GM12878 (cell line): ENCODE results near the gene TBC1D1. TPM values are rescaled to one million over a fixed set of nuclear protein-coding genes. Genes with fewer than 3 reads are reported as not detected.

Source experiments
- ATAC-seq: fragments of 200-7000 bp; cut with Tn5 transposase; 3 replicates; pipeline ENCODE4 v1.9.1; 2020; ENCODE audit warnings: mild to moderate bottlenecking, moderate library complexity
- BruUV-seq: library from RNA; stranded (reverse); fragments of 400-500 nt; replicated peaks from 2 replicates; lab custom pipeline; 2021; lab: Mats Ljungman, UMichigan
- CTCF ChIA-PET: fragments of 300-600 bp; sonication (Branson Sonifier 250); formaldehyde crosslinking; extraction: SDS; loops from one replicate; lab custom pipeline; 2021; ENCODE audit warnings: inconsistent platforms; lab: Yijun Ruan, JAX
- POLR2A ChIA-PET: fragments of 350-600 bp; formaldehyde crosslinking; extraction: SDS; loops from one replicate; lab custom pipeline; 2021; ENCODE audit warnings: inconsistent platforms; lab: Charles Lee
- RAD21 ChIA-PET: fragments of 300-600 bp; sonication (Branson Sonifier 250); formaldehyde crosslinking; loops from one replicate; lab custom pipeline; 2023; ENCODE audit warnings: antibody characterized with exemption; ENCODE audit not compliant: unreplicated experiment; lab: Charles Lee
- SMC1A ChIA-PET: fragments of 300-600 bp; sonication (Branson Sonifier 250); formaldehyde crosslinking; loops from one replicate; lab custom pipeline; 2023; ENCODE audit not compliant: unreplicated experiment, uncharacterized antibody; lab: Charles Lee
- DNase-seq: peaks from one replicate; pipeline ENCODE4 v3.0.0-alpha.2; 2011; ENCODE audit warnings: low read depth, low spot score
- FAIRE-seq: peaks from 3 replicates; lab custom pipeline; 2011; peaks lifted over from hg19 to GRCh38; lab: Jason Lieb, UNC
- H2AFZ ChIP-seq: 2 replicates; pipeline ENCODE4 v1.6.0; 2011; ENCODE audit warnings: low read depth, low read length, control low read depth; ENCODE audit not compliant: control insufficient read depth
- H3K27ac ChIP-seq: 2 replicates; pipeline ENCODE4 v1.5.1; 2011; ENCODE audit warnings: control low read depth; ENCODE audit not compliant: control insufficient read depth, insufficient read depth
- H3K27me3 ChIP-seq, 2 experiments: replicated peaks in 1 of 2; 2 replicates each; pipeline versions ENCODE4 v1.6.0 to v1.6.1; 2011; ENCODE audit warnings: low read length in 1 of 2; ENCODE audit not compliant: control insufficient read depth in 2 of 2, insufficient read depth in 2 of 2
- H3K36me3 ChIP-seq, 2 experiments: 2 replicates each; pipeline ENCODE4 v1.5.1; 2011; ENCODE audit warnings: low read length in 1 of 2; ENCODE audit not compliant: control insufficient read depth in 2 of 2, insufficient read depth in 2 of 2
- H3K4me1 ChIP-seq: 2 replicates; pipeline ENCODE4 v1.6.1; 2011; ENCODE audit warnings: mild to moderate bottlenecking, low read length, moderate library complexity, mixed read lengths; ENCODE audit not compliant: control insufficient read depth, insufficient read depth
- H3K4me2 ChIP-seq: 2 replicates; pipeline ENCODE4 v1.6.0; 2011; ENCODE audit warnings: control low read depth; ENCODE audit not compliant: control insufficient read depth, insufficient read depth
- H3K4me3 ChIP-seq: fragments of 200-600 bp; sonication (generic); 2 replicates; pipeline ENCODE4 v1.5.1; 2016
- H3K79me2 ChIP-seq: 2 replicates; pipeline ENCODE4 v1.6.0; 2011; ENCODE audit warnings: low read length; ENCODE audit not compliant: control insufficient read depth, insufficient read depth
- H3K9ac ChIP-seq: 2 replicates; pipeline ENCODE4 v1.8.0; 2011; ENCODE audit warnings: low read length, control low read depth, mixed read lengths; ENCODE audit not compliant: control insufficient read depth, insufficient read depth
- H3K9me3 ChIP-seq: replicated peaks from 3 replicates; pipeline ENCODE4 v1.5.1; 2011; ENCODE audit warnings: mild to moderate bottlenecking, low read length; ENCODE audit not compliant: control insufficient read depth, insufficient read depth
- H4K20me1 ChIP-seq: 2 replicates; pipeline ENCODE4 v1.6.0; 2011; ENCODE audit not compliant: control insufficient read depth, insufficient read depth
- ELK1 ChIP-seq: IDR thresholded peaks from 2 replicates; pipeline ENCODE4 v1.6.1; 2012; ENCODE audit warnings: low read depth, low read length, improper control_type of control experiment
- TCF7 ChIP-seq: IDR thresholded peaks from 2 replicates; pipeline ENCODE4 v1.6.1; 2014; ENCODE audit warnings: antibody characterized with exemption, borderline replicate concordance
- WGBS: methylation state at CpG from one replicate; pipeline ENCODE4 v1.1.6; 2016; ENCODE audit warnings: low lambda C conversion rate; ENCODE audit not compliant: insufficient replicate concordance, insufficient coverage; ENCODE audit errors: missing lambda C conversion rate; 5-methylcytosine and 5-hydroxymethylcytosine counted together
- in situ Hi-C: fragments of 300-500 bp; cut with MboI; formaldehyde crosslinking; loops from 9 replicates; pipeline ENCODE4 v1.14.3; 2018; ENCODE audit warnings: mixed read lengths
- intact Hi-C: fragments of 100-400 bp; cut with micrococcal nuclease; formaldehyde crosslinking; loops from one replicate; pipeline ENCODE4 v1.14.2; 2022; ENCODE audit not compliant: unreplicated experiment
- polyA plus RNA-seq, 11 experiments: library from polyadenylated mRNA; depleted of rRNA in 4 of 11; unstranded in 6 of 11; stranded (reverse) in 5 of 11; fragments of >200 nt; fragmentation: Nextera tagmentation in 4 of 11; fragmentation: Illumina TruSeq in 1 of 11; extraction: Ambion mirVana in 4 of 11; extraction: Trizol in 1 of 11; gene quantifications; 1 replicate in 1 of 11; 2 replicates in 10 of 11; pipeline versions ENCODE4 v1.2.1 to v1.2.3, GENCODE V29; 2011 to 2016; ENCODE audit warnings: inconsistent platforms in 2 of 11, missing spikeins in 2 of 11, low read depth in 1 of 11
- total RNA-seq, 4 experiments: library from RNA; depleted of rRNA in 3 of 4; stranded (reverse); fragments of >200 nt in 3 of 4; fragmentation: Illumina TruSeq in 1 of 4; extraction: Trizol in 1 of 4; gene quantifications; 2 replicates each; pipeline versions ENCODE4 v1.2.1 to v1.2.3, GENCODE V29; 2013 to 2021

The TBC1D1 gene
- total and polyA plus RNA-seq, 10 of the 15 experiments (the other 5 are each of a cell fraction or from before 2014, with no cell fraction given): 5.3 to 102 (median 57.8) TPM

- CTCF ChIA-PET: interaction anchor here (1.3 to 1.4 kb wide), 2 partner anchors 11 to 16 kb away, joined by 3 to 7 read pairs; no protein-coding TSS in a partner anchor
Observed at GRCh38 chr4:38149997-38150671, 259.2 kb downstream of the TBC1D1 start.

More at GRCh38 chr4:38149997-38150671, 259.2 kb downstream of the TBC1D1 start:
- FAIRE-seq (no peak), ATAC-seq (no peak), DNase-seq (no peak)
- ChIA-PET POLR2A (interaction anchor here (0.7 kb wide), 1 partner anchor 10 kb away, joined by 3 read pairs; no protein-coding TSS in a partner anchor), SMC1A (interaction anchor here (2.0 kb wide), 1 partner anchor 16 kb away, joined by 6 read pairs; no protein-coding TSS in a partner anchor), RAD21 (interaction anchor here (1.0 kb wide), 1 partner anchor 17 kb away, joined by 3 read pairs; no protein-coding TSS in a partner anchor)
- intact Hi-C loops: no loop called here
- Histone ChIP-seq H2AFZ (no peak overlapping the region), H3K36me3 (no peaks in the 10 kb centered on the region), H3K9me3 (no peaks in the 10 kb centered on the region), H3K27me3 (no peaks in the 10 kb centered on the region), H3K27ac (no peak overlapping the region), H3K4me1 (no peaks in the 10 kb centered on the region; the same call in 1 of the 2 replicates), H3K79me2 (no peaks in the 10 kb centered on the region), H3K4me2 (no peak overlapping the region), H4K20me1 (no peaks in the 10 kb centered on the region), H3K9ac (no peak overlapping the region), H3K4me3 (no peak overlapping the region)
- in situ Hi-C loops: loop anchor here (25.0 kb wide), 1 partner anchor 1462 kb away; no protein-coding TSS in a partner anchor
- 78% methylated on average over 8 of the region's 8 CpGs for WGBS
- BruUV-seq: no TSS peak
- TF ChIP-seq ELK1: no peak
- no peak for TF ChIP-seq TCF7
